SK-N-SH (cell line): ENCODE data around the gene MFSD6L. TPM values are rescaled to one million over a fixed set of nuclear protein-coding genes. Genes with fewer than 3 reads are reported as not detected.

Experiments
- CTCF ChIA-PET: fragments of 300-600, 350-600 bp; formaldehyde crosslinking; extraction: SDS; loops from one replicate; lab custom pipeline; 2021; lab: Yijun Ruan, JAX
- POLR2A ChIA-PET: fragments of 350-600 bp; sonication (Branson Sonifier 250); formaldehyde crosslinking; extraction: SDS; loops from one replicate; lab custom pipeline; 2020; ENCODE audit warnings: antibody characterized with exemption, inconsistent platforms; lab: Yijun Ruan, JAX
- DNase-seq: peaks from one replicate; pipeline ENCODE4 v3.0.0; 2012
- H2AFZ ChIP-seq: fragments of 200-600 bp; sonication (generic); 2 replicates; pipeline ENCODE4 v1.8.1; 2016; ENCODE audit warnings: antibody characterized with exemption, mild to moderate bottlenecking, low read depth
- H3F3A ChIP-seq: fragments of 200-600 bp; sonication (generic); replicated peaks from 2 replicates; pipeline ENCODE3; 2016; ENCODE audit warnings: antibody characterized with exemption, mild to moderate bottlenecking; ENCODE audit not compliant: insufficient read depth
- H3K27ac ChIP-seq, 2 experiments: fragments of 200-500 bp in 1 of 2; fragments of 200-600 bp in 1 of 2; sonication (Bioruptor generic) in 1 of 2; sonication (generic), shearing (Covaris generic) in 1 of 2; 2 replicates each; pipeline versions ENCODE4 v1.5.1 to v1.6.1; 2014 to 2016; ENCODE audit warnings: low read depth in 2 of 2, inconsistent platforms in 1 of 2, low read length in 1 of 2, mild to moderate bottlenecking in 1 of 2, mixed read lengths in 1 of 2
- H3K27me3 ChIP-seq: fragments of 200-600 bp; sonication (generic), shearing (Covaris generic); 2 replicates; pipeline ENCODE4 v1.6.1; 2016; ENCODE audit warnings: mixed run types; ENCODE audit not compliant: insufficient read depth
- H3K36me3 ChIP-seq, 2 experiments: fragments of 200-500 bp in 1 of 2; fragments of 200-600 bp in 1 of 2; sonication (Bioruptor generic) in 1 of 2; sonication (generic) in 1 of 2; replicated peaks in 1 of 2; 2 replicates each; pipeline versions ENCODE3 to v1.5.1; 2014 to 2016; ENCODE audit warnings: low read length in 1 of 2, mild to moderate bottlenecking in 1 of 2; ENCODE audit not compliant: insufficient read depth in 2 of 2, control insufficient read depth in 1 of 2
- H3K4me1 ChIP-seq, 2 experiments: fragments of 200-500 bp in 1 of 2; fragments of 200-600 bp in 1 of 2; sonication (Bioruptor generic) in 1 of 2; sonication (generic), shearing (Covaris generic) in 1 of 2; 2 replicates each; pipeline versions ENCODE4 v1.5.1 to v1.6.1; 2014 to 2016; ENCODE audit warnings: low read depth in 1 of 2, low read length in 1 of 2, mixed run types in 1 of 2; ENCODE audit not compliant: insufficient read depth in 2 of 2, control insufficient read depth in 1 of 2
- H3K4me2 ChIP-seq: fragments of 200-600 bp; sonication (generic), shearing (Covaris generic); 2 replicates; pipeline ENCODE4 v1.6.1; 2017; ENCODE audit warnings: mixed run types
- H3K4me3 ChIP-seq, 2 experiments: fragments of 200-500 bp in 1 of 2; fragments of 200-600 bp in 1 of 2; sonication (Bioruptor generic) in 1 of 2; sonication (generic), shearing (Covaris generic) in 1 of 2; 2 replicates each; pipeline versions ENCODE4 v1.5.1 to v1.8.1; 2014 to 2016; ENCODE audit warnings: low read depth in 2 of 2, inconsistent platforms in 1 of 2, low read length in 1 of 2, mild to moderate bottlenecking in 1 of 2, mixed read lengths in 1 of 2, moderate library complexity in 1 of 2
- H3K79me2 ChIP-seq: fragments of 200-600 bp; sonication (generic); 2 replicates; pipeline ENCODE4 v1.8.1; 2017; ENCODE audit warnings: mild to moderate bottlenecking; ENCODE audit not compliant: insufficient read depth
- H3K9ac ChIP-seq: fragments of 200-600 bp; sonication (generic); 2 replicates; pipeline ENCODE4 v1.6.1; 2017; ENCODE audit warnings: mixed run types
- H3K9me2 ChIP-seq: fragments of 200-600 bp; sonication (generic); 2 replicates; pipeline ENCODE4 v1.6.1; 2017; ENCODE audit warnings: mixed run types
- H3K9me3 ChIP-seq: fragments of 200-600 bp; sonication (generic); 2 replicates; pipeline ENCODE4 v1.6.1; 2017; ENCODE audit warnings: mixed run types, mild to moderate bottlenecking, moderate library complexity
- H4K20me1 ChIP-seq: fragments of 200-600 bp; sonication (generic); 2 replicates; pipeline ENCODE4 v1.6.1; 2017; ENCODE audit warnings: mild to moderate bottlenecking, mixed run types; ENCODE audit not compliant: insufficient read depth
- CHD2 ChIP-seq: fragments of 150-350 bp; IDR thresholded peaks from 2 replicates; pipeline ENCODE4 v1.6.1; 2018; ENCODE audit warnings: low read length; ENCODE audit not compliant: partially characterized antibody
- EZH2phosphoT487 ChIP-seq: fragments of 200-600 bp; sonication (generic); IDR thresholded peaks from 2 replicates; pipeline ENCODE4 v1.6.1; 2017; ENCODE audit warnings: low read depth, mixed run types, mild to moderate bottlenecking, antibody characterized with exemption, moderate library complexity, borderline replicate concordance
- FOXJ3 ChIP-seq: sonication (generic); formaldehyde crosslinking; IDR thresholded peaks from 2 replicates; pipeline ENCODE4 v1.5.1; 2020; ENCODE audit warnings: mild to moderate bottlenecking, missing genetic modification reagents
- FOXM1 ChIP-seq: IDR thresholded peaks from 2 replicates; pipeline ENCODE4 v1.4.0; 2012; ENCODE audit warnings: low read depth, mild to moderate bottlenecking
- IRF3 ChIP-seq: fragments of 150-350 bp; IDR thresholded peaks from 2 replicates; pipeline ENCODE4 v1.6.1; 2016; ENCODE audit warnings: mild to moderate bottlenecking, low read depth, low read length
- MAX ChIP-seq: IDR thresholded peaks from 2 replicates; pipeline ENCODE4 v1.4.0; 2012; ENCODE audit warnings: low read depth
- NFIC ChIP-seq: IDR thresholded peaks from 2 replicates; pipeline ENCODE4 v1.4.0; 2012; ENCODE audit warnings: borderline replicate concordance
- RAD21 ChIP-seq: IDR thresholded peaks from 2 replicates; pipeline ENCODE4 v1.6.1; 2012; ENCODE audit warnings: mild to moderate bottlenecking, low read length
- REST ChIP-seq: IDR thresholded peaks from 2 replicates; pipeline ENCODE4 v1.6.1; 2012; ENCODE audit warnings: mild to moderate bottlenecking, low read depth, low read length, moderate library complexity
- RFX5 ChIP-seq: IDR thresholded peaks from 2 replicates; pipeline ENCODE4 v1.6.1; 2012; ENCODE audit warnings: mild to moderate bottlenecking, improper control_type of control experiment, low read length
- TEAD4 ChIP-seq: IDR thresholded peaks from 2 replicates; pipeline ENCODE4 v1.4.0; 2012; ENCODE audit warnings: mild to moderate bottlenecking, borderline replicate concordance; ENCODE audit not compliant: insufficient read depth
- USF1 ChIP-seq: IDR thresholded peaks from 2 replicates; pipeline ENCODE4 v1.4.0; 2012; ENCODE audit warnings: low read depth, borderline replicate concordance
- WGBS: methylation state at CpG from one replicate; pipeline ENCODE4 v1.1.6; 2017; ENCODE audit warnings: low lambda C conversion rate; 5-methylcytosine and 5-hydroxymethylcytosine counted together
- polyA plus RNA-seq, 3 experiments: library from polyadenylated mRNA; depleted of rRNA; stranded (reverse); fragments of >200 nt; gene quantifications; 2 replicates each; pipeline ENCODE4 v1.2.3, GENCODE V29; 2012

Gene MFSD6L
- polyA plus RNA-seq, 1 of the 3 experiments (the other 2 are of a cell fraction): not detected

- no peaks in the 10 kb centered on the region for H3F3A ChIP-seq
Observed at GRCh38 chr17:8837563-8838075, 38.5 kb upstream of the MFSD6L start.

GRCh38 chr17:8836821-8837562 lies 37.8 kb upstream of the MFSD6L start:
- no peak overlapping the region for H3K27ac ChIP-seq
- POLR2A ChIA-PET: no interaction called here
- no peak for DNase-seq

More at GRCh38 chr17:8837563-8838075, 38.5 kb upstream of the MFSD6L start:
- no peak overlapping the region for H3K4me2 ChIP-seq
- no peaks in the 10 kb centered on the region for H3K4me1 ChIP-seq
- no peak overlapping the region for H3K9ac ChIP-seq
- H3K27me3 ChIP-seq: peaks cover 53% of the 10 kb centered on the region
- no peak overlapping the region for H2AFZ ChIP-seq
- no peak overlapping the region for H3K27ac ChIP-seq
- H3K4me3 ChIP-seq: no peak overlapping the region
- H3K9me3 ChIP-seq: no peaks in the 10 kb centered on the region
- 2% methylated on average over 7 of the region's 8 CpGs for WGBS
- no peaks in the 10 kb centered on the region for H3K36me3 ChIP-seq
- H3K79me2 ChIP-seq: no peaks in the 10 kb centered on the region
- POLR2A ChIA-PET: no interaction called here
- no peaks in the 10 kb centered on the region for H3K9me2 ChIP-seq
- TF ChIP-seq FOXJ3 (CRISPR knock-in tag) (no peak), MAX (no peak), EZH2phosphoT487 (no peak), USF1 (peak; percentile 67)
- H4K20me1 ChIP-seq: no peaks in the 10 kb centered on the region
- no peak for DNase-seq
- CTCF ChIA-PET: interaction anchor here (1.7 kb wide), 1 partner anchor 52 kb away, joined by 4 read pairs; no protein-coding TSS in a partner anchor

More at GRCh38 chr17:8836821-8837562, 37.8 kb upstream of the MFSD6L start:
- TF ChIP-seq REST: no peak
- no peak for TF ChIP-seq USF1
- TF ChIP-seq MAX: no peak
- TF ChIP-seq CHD2: no peak
- no peak for TF ChIP-seq FOXM1
- TF ChIP-seq FOXJ3 (CRISPR knock-in tag): no peak
- no peak for TF ChIP-seq RAD21
- no peak for TF ChIP-seq IRF3
- no peak for TF ChIP-seq TEAD4
- TF ChIP-seq NFIC: no peak
- no peak for TF ChIP-seq RFX5
- H4K20me1 ChIP-seq: no peaks in the 10 kb centered on the region
- H3K9me2 ChIP-seq: no peaks in the 10 kb centered on the region
- H3K79me2 ChIP-seq: no peaks in the 10 kb centered on the region
- H3K27me3 ChIP-seq: peaks cover 59% of the 10 kb centered on the region
- H3K4me2 ChIP-seq: no peak overlapping the region
- no peak overlapping the region for H3K4me3 ChIP-seq
- 26% methylated on average over 15 of the region's 15 CpGs for WGBS
- H3K36me3 ChIP-seq: no peaks in the 10 kb centered on the region
- no peak overlapping the region for H2AFZ ChIP-seq
- H3K9ac ChIP-seq: no peak overlapping the region
- H3K4me1 ChIP-seq: no peaks in the 10 kb centered on the region
- no peaks in the 10 kb centered on the region for H3F3A ChIP-seq
- no peaks in the 10 kb centered on the region for H3K9me3 ChIP-seq
- CTCF ChIA-PET: interaction anchor here (1.7 kb wide), 1 partner anchor 51 kb away, joined by 4 read pairs; no protein-coding TSS in a partner anchor
